ENCODE measurements around the gene RHOBTB3. TPM values are rescaled to one million over a fixed set of nuclear protein-coding genes. Genes with fewer than 3 reads are reported as not detected.

The RHOBTB3 gene
- total and polyA plus RNA-seq, 4 donors = 10.5 to 59.8 (median 39.8) TPM

DNA sequence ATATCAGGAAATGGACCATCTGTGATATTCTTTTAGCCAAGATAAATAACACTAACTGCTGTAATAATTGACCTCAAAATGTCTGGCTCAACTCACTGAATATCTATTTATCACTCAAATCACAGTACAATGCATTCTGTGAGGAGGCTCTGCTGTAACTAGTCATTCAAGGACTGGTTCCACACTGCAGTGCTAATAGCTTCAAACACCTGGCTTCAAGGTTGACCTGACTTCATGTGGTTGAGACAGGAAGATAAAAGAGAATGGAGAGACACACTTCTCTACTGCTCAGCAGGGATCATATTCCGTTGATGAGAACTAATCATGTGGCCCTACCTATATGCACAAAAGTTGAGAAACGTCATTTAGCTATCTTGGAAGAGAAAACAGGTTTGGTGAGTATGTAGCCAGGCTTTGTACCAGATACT lies 3.4 kb upstream of the RHOBTB3 start:
- Histone ChIP-seq H3K36me3 (ENCODE audit: control insufficient read depth in 4 of 4, insufficient read depth in 3 of 4, low read depth in 1 of 4, low read length in 3 of 4) (no peaks in the 10 kb centered on the region), H3K9ac (ENCODE audit: low read depth in 1 of 2, low read length in 2 of 2) (no peak overlapping the region), H3K27me3 (ENCODE audit: control insufficient read depth in 4 of 4, insufficient read depth in 4 of 4, low read length in 3 of 4) (no peaks in the 10 kb centered on the region), H3K27ac (ENCODE audit: low read depth in 1 of 2, low read length in 2 of 2) (no peak overlapping the region), H3K4me1 (ENCODE audit: control insufficient read depth in 4 of 4, insufficient read depth in 4 of 4, low read length in 3 of 4) (peaks cover 1 to 12% (median 7%) of the 10 kb centered on the region in 4 donors), H3K9me3 (ENCODE audit: control insufficient read depth in 4 of 4, low read length in 3 of 4) (no peaks in the 10 kb centered on the region), H3K4me3 (ENCODE audit: low read depth in 1 of 3, low read length in 3 of 3) (no peak overlapping the region)
- no peak for TF ChIP-seq HNF4A (conservative IDR thresholded peaks at IDR 0.05)
- TF ChIP-seq MAX (IDR thresholded peaks at IDR 0.05) = no peak
- TF ChIP-seq JUND (IDR thresholded peaks at IDR 0.05) = no peak
- TF ChIP-seq, protein P1, sequence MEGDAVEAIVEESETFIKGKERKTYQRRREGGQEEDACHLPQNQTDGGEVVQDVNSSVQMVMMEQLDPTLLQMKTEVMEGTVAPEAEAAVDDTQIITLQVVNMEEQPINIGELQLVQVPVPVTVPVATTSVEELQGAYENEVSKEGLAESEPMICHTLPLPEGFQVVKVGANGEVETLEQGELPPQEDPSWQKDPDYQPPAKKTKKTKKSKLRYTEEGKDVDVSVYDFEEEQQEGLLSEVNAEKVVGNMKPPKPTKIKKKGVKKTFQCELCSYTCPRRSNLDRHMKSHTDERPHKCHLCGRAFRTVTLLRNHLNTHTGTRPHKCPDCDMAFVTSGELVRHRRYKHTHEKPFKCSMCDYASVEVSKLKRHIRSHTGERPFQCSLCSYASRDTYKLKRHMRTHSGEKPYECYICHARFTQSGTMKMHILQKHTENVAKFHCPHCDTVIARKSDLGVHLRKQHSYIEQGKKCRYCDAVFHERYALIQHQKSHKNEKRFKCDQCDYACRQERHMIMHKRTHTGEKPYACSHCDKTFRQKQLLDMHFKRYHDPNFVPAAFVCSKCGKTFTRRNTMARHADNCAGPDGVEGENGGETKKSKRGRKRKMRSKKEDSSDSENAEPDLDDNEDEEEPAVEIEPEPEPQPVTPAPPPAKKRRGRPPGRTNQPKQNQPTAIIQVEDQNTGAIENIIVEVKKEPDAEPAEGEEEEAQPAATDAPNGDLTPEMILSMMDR (IDR thresholded peaks at IDR 0.05; ENCODE audit: low read depth, low read length, missing input control) = no peak
- DNase-seq (ENCODE audit: low spot score) = no peak
- 83% methylated on average over 2 of the region's 2 CpGs for WGBS

DNA sequence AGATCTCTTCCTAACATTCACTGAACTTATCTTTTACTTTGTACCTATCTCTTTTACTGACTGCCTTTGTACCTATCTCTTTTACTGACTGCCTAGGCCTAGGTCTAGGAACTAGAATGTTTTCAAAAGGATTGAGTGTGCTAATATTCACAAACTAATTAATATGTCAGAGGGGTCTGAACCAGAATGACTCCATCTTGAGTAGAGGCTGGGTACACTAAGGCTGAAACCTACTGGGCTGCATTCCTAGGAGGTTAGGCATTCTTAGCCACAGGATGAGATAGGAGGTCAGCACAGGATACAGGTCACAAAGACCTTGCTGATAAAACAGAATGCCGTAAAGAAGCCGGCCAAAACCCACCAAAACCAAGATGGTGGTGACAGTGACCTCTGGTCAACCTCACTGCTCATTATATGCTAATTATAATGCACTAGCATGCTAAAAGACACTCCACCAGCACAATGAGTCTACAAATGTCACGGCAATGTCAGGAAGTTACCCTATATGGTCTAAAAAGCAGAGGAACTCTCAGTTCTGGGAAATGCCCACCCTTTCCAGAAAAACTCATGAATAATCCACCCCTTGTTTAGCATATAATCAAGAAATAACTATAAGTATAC lies 2.5 kb upstream of the RHOBTB3 start:
- 89% methylated on average over 3 of the region's 3 CpGs for WGBS
- TF ChIP-seq GABPA (IDR thresholded peaks at IDR 0.05 in 1 of 2, conservative IDR thresholded peaks at IDR 0.05 in 1 of 2) (no peak), RAD21 (IDR thresholded peaks at IDR 0.05) (no peak), MAX (IDR thresholded peaks at IDR 0.05) (no peak), JUND (IDR thresholded peaks at IDR 0.05) (no peak), RXRA (IDR thresholded peaks at IDR 0.05) (no peak), FOXA2 (IDR thresholded peaks at IDR 0.05) (no peak), NR2F2 (IDR thresholded peaks at IDR 0.05) (no peak)
- TF ChIP-seq, protein P2, sequence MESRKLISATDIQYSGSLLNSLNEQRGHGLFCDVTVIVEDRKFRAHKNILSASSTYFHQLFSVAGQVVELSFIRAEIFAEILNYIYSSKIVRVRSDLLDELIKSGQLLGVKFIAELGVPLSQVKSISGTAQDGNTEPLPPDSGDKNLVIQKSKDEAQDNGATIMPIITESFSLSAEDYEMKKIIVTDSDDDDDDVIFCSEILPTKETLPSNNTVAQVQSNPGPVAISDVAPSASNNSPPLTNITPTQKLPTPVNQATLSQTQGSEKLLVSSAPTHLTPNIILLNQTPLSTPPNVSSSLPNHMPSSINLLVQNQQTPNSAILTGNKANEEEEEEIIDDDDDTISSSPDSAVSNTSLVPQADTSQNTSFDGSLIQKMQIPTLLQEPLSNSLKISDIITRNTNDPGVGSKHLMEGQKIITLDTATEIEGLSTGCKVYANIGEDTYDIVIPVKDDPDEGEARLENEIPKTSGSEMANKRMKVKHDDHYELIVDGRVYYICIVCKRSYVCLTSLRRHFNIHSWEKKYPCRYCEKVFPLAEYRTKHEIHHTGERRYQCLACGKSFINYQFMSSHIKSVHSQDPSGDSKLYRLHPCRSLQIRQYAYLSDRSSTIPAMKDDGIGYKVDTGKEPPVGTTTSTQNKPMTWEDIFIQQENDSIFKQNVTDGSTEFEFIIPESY (IDR thresholded peaks at IDR 0.05) = no peak
- TF ChIP-seq, protein P1 (IDR thresholded peaks at IDR 0.05; ENCODE audit: low read depth, low read length, missing input control) = no peak
- no peak overlapping the region for H3K9ac ChIP-seq (ENCODE audit: low read depth in 1 of 2, low read length in 2 of 2)
- no peak overlapping the region for H3K27ac ChIP-seq (ENCODE audit: low read depth in 1 of 2, low read length in 2 of 2)
- peaks cover 0 to 19% (median 12%) of the 10 kb centered on the region in 4 donors for H3K4me1 ChIP-seq (ENCODE audit: control insufficient read depth in 4 of 4, insufficient read depth in 4 of 4, low read length in 3 of 4)
- no peak overlapping the region for H3K4me3 ChIP-seq (ENCODE audit: low read depth in 1 of 3, low read length in 3 of 3)
- DNase-seq (ENCODE audit: low spot score) = no peak
- H3K9me3 ChIP-seq (ENCODE audit: control insufficient read depth in 4 of 4, low read length in 3 of 4) = no peaks in the 10 kb centered on the region
- H3K36me3 ChIP-seq (ENCODE audit: control insufficient read depth in 4 of 4, insufficient read depth in 3 of 4, low read depth in 1 of 4, low read length in 3 of 4) = no peaks in the 10 kb centered on the region
- no peaks in the 10 kb centered on the region for H3K27me3 ChIP-seq (ENCODE audit: control insufficient read depth in 4 of 4, insufficient read depth in 4 of 4, low read length in 3 of 4)
